T follicular helper cell (primary cell): ENCODE results near the gene FXR2.
A peak's percentile ranks its signal among the peaks of the same experiment; 100 is the strongest.

Source experiments
- DNase-seq: peaks from one replicate; pipeline ENCODE4 v3.0.0-alpha.2; 2020; ENCODE audit warnings: low read depth

Gene FXR2

DNA sequence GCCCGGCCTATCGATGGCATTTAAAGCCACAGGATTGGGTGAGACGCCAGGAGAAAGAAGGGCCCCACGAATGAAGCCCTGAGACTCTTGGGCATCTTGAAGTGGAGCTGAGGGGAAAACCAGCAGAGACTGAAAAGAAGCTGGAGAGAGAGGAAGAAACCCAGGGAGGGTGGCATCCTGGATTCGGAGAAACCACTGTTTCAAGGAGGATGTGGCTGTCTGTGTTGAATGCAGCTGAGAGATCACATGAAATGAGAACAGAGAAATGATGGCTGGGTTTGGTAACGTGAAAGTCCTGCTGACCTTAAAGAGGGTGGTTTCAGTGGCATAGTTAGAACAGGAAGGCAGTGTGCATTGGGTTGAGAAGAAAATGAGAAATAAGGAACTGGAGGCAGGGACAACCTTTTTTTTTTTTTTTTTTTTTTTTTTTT is 62.1 kb downstream of the FXR2 start:
- DNase-seq: no peak

DNA sequence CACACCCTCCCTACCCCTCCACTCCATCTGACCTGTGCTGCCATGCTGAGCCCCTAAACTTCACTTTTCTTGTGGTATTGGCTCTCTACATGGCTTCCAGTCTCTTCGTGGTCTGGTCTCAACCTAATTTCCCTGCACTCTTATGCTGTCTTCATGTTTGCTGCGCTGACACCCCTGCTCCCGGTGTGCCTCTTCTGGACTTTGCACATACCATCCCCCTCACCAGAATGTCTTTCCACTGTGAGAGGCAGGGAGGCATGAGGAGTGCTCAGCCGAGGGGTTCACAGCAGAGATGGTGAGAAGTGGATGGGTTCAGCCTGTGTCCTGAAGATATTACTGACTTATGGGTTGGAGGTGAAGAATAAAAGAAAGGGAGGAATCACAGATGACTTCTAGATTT is 63.3 kb downstream of the FXR2 start:
- no peak for DNase-seq

DNA sequence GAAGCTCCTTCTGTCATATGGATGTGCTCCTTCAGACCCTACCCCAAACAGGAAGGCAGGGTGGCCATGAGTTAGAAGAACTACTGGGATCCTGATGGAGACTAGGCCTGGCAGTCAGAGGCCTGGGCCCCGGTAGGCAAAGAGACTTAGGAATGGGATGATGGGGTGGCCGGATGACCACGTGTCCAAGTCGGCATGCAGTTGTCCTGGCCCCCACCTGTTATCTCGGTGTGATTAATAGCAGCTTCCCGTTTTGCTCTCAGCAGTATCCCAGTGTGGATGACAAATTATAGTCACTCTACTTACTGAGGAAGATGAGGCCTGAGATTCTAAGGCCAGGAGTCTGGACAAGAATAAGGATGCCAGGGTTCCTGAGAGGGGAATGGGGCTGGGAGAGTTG is 64.4 kb downstream of the FXR2 start:
- DNase-seq: no peak

DNA sequence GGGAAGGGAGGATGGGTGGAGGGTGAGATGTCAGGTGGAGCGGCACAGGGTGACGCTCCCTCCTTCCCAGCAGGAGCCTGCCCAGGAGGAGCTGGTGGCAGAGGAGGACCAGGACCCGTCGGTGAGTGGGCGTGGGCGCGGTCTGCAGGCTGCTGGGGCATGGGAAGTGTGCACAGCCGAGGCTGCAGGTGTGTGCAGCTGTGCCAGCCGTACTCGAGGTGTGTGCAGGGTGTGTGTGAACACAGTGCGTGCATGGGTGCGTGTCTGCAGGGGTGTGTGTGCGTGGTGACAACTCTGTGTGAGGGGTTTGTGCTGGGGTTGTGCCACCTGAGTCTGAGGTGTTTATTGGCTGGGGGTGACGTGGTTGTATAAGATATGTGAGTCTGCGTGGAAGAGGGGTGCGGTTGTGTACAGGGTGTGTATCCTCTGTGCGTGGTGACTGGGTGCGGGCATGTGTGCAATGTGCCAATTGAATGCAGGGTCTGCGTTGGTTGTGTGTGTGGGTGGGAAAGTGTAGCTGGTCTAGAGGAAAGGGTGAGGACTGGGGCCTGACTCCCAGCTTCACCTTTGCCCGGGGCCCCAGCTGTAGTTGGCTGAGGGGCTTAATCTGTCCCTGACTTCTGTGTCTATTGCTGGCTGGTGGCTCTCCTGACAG is 65.2 kb downstream of the FXR2 start:
- DNase-seq: peak; percentile 12

DNA sequence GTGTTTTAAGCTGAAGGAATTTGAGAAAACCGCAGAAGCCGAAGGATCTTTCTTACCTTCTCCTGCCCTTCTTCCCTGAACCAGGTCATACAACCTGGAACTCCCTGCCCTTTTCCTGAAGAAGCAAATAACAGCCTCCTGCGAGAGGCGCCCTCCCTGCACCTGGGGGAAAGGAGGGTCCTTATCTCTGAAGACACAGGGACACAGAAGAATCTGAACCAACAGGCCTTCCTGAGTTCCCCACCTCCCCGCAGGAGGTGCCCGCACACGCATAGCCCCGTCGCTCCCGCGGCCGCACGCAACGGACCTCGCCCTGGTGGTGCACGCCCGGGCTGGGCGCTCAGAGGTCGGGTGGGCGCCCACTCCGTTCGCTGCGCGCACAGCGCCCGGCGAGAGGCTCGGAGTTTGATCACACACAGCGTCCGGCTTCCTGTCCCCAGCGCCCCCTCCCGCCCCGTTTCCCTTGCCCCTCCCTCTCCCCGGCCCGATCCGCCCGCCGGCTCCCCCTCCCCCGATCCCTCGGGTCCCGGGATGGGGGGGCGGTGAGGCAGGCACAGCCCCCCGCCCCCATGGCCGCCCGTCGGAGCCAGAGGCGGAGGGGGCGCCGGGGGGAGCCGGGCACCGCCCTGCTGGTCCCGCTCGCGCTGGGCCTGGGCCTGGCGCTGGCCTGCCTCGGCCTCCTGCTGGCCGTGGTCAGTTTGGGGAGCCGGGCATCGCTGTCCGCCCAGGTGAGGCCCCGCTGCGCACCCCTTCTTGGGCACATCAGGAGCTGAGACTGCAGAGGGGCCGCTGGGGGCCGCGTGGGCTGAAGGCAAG is 65.9 kb downstream of the FXR2 start, which contains the start of gene TNFSF12:
TNFSF12 (plus strand) TSS at position 474 of the 816 bp plus-strand sequence; CDS start at position 570, 96 bp downstream.
- DNase-seq: peak; percentile 26

DNA sequence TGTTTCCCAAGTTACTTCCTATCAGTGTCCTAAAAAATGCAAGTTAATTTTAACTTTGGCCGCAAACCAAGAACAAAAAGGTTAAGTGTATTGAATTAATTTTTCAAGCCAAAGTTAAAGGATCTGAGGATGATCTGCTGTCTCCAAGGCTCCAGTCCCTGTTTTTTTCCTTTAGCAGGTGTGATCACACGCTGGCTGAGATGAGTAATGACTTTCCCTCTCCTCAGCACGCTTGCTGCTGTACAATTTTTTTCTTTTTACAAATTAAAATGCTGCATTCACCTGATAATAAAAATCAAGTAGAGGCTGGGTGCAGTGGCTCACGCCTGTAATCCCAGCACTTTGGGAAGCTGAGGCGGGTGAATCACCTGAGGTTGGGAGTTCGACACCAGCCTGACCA is 69.8 kb downstream of the FXR2 start:
- no peak for DNase-seq
